Nephron (organoid): Measurements from ENCODE around the gene MIER3.

Experiments
- H3K27ac Mint-ChIP-seq, 3 experiments: 2 replicates each; pipeline ENCODE4 v1.8.0; 2020; ENCODE audit warnings: mixed read lengths in 3 of 3, mild to moderate bottlenecking in 2 of 3, moderate library complexity in 1 of 3
- H3K27me3 Mint-ChIP-seq: 2 replicates; pipeline ENCODE4 v1.8.0; 2021; ENCODE audit warnings: low read depth, mild to moderate bottlenecking, moderate library complexity, mixed read lengths
- H3K36me3 Mint-ChIP-seq: 2 replicates; pipeline ENCODE4 v1.8.0; 2020; ENCODE audit warnings: low read depth, mixed read lengths
- H3K4me1 Mint-ChIP-seq: 2 replicates; pipeline ENCODE4 v1.8.0; 2020; ENCODE audit warnings: mixed read lengths
- H3K4me3 Mint-ChIP-seq, 3 experiments: 2 replicates each; pipeline ENCODE4 v1.8.0; 2020; ENCODE audit warnings: mild to moderate bottlenecking in 3 of 3, mixed read lengths in 3 of 3, moderate library complexity in 2 of 3
- H3K9me3 Mint-ChIP-seq: 2 replicates; pipeline ENCODE4 v1.8.0; 2020; ENCODE audit warnings: mixed read lengths
- TF ChIP-seq, protein P1 (sequence below), 3 experiments: fragments of 200-600 bp; sonication (generic); IDR thresholded peaks; one replicate each; pipeline ENCODE4 v1.5.0; 2021; ENCODE audit warnings: antibody characterized with exemption in 3 of 3; ENCODE audit not compliant: unreplicated experiment in 3 of 3

MIER3 gene

DNA sequence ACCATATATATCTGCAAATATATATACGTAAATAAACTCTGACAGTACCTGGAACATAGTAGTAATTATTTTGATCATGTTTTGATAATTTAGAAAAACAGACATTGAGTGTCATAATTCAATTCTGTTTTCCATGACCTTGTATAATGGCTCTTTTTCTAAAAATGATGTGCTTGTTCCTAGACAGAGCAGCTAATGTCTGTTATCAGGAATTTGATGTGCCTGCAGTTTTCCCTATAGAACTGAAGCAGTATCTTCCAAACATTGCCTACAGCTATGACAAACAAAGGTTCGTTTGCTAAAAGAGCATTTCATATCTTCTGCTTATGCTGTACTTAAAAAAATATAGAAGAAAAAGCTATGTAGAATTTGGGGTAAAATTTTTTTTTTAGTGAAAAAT is 37.2 kb downstream of the MIER3 start:
- no peak overlapping the region for H3K4me3 Mint-ChIP-seq
- peaks cover 3% of the 10 kb centered on the region for H3K27me3 Mint-ChIP-seq
- H3K27ac Mint-ChIP-seq = no peak overlapping the region
- peaks cover 22% of the 10 kb centered on the region for H3K36me3 Mint-ChIP-seq
- TF ChIP-seq, protein P1, sequence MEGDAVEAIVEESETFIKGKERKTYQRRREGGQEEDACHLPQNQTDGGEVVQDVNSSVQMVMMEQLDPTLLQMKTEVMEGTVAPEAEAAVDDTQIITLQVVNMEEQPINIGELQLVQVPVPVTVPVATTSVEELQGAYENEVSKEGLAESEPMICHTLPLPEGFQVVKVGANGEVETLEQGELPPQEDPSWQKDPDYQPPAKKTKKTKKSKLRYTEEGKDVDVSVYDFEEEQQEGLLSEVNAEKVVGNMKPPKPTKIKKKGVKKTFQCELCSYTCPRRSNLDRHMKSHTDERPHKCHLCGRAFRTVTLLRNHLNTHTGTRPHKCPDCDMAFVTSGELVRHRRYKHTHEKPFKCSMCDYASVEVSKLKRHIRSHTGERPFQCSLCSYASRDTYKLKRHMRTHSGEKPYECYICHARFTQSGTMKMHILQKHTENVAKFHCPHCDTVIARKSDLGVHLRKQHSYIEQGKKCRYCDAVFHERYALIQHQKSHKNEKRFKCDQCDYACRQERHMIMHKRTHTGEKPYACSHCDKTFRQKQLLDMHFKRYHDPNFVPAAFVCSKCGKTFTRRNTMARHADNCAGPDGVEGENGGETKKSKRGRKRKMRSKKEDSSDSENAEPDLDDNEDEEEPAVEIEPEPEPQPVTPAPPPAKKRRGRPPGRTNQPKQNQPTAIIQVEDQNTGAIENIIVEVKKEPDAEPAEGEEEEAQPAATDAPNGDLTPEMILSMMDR (IDR thresholded peaks at IDR 0.05; ENCODE audit: unreplicated experiment in 3 of 3) = no peak
- peaks cover 13% of the 10 kb centered on the region for H3K4me1 Mint-ChIP-seq
- H3K9me3 Mint-ChIP-seq = no peaks in the 10 kb centered on the region

GRCh38 chr5:56913766-56914165 is 38.2 kb downstream of the MIER3 start:
- H3K27ac Mint-ChIP-seq = no peak overlapping the region
- H3K4me1 Mint-ChIP-seq = peaks cover 14% of the 10 kb centered on the region
- peaks cover 3% of the 10 kb centered on the region for H3K27me3 Mint-ChIP-seq
- H3K36me3 Mint-ChIP-seq = peaks cover 21% of the 10 kb centered on the region
- H3K9me3 Mint-ChIP-seq = no peaks in the 10 kb centered on the region
- peak overlapping the region in 1 of 3 experiments; percentile 15 for H3K4me3 Mint-ChIP-seq
- TF ChIP-seq, protein P1 (IDR thresholded peaks at IDR 0.05; ENCODE audit: unreplicated experiment in 3 of 3) = no peak

GRCh38 chr5:56910210-56910965 is 41.5 kb downstream of the MIER3 start:
- H3K36me3 Mint-ChIP-seq = peaks cover 9% of the 10 kb centered on the region
- peaks cover 8% of the 10 kb centered on the region for H3K9me3 Mint-ChIP-seq
- peak overlapping the region; percentile 93 to 97 (median 97) for H3K27ac Mint-ChIP-seq
- peaks cover 17% of the 10 kb centered on the region for H3K4me1 Mint-ChIP-seq
- peaks cover 3% of the 10 kb centered on the region for H3K27me3 Mint-ChIP-seq
- H3K4me3 Mint-ChIP-seq = peak overlapping the region; percentile 86 to 95 (median 93)
- TF ChIP-seq, protein P1 (IDR thresholded peaks at IDR 0.05; ENCODE audit: unreplicated experiment in 3 of 3) = no peak

DNA sequence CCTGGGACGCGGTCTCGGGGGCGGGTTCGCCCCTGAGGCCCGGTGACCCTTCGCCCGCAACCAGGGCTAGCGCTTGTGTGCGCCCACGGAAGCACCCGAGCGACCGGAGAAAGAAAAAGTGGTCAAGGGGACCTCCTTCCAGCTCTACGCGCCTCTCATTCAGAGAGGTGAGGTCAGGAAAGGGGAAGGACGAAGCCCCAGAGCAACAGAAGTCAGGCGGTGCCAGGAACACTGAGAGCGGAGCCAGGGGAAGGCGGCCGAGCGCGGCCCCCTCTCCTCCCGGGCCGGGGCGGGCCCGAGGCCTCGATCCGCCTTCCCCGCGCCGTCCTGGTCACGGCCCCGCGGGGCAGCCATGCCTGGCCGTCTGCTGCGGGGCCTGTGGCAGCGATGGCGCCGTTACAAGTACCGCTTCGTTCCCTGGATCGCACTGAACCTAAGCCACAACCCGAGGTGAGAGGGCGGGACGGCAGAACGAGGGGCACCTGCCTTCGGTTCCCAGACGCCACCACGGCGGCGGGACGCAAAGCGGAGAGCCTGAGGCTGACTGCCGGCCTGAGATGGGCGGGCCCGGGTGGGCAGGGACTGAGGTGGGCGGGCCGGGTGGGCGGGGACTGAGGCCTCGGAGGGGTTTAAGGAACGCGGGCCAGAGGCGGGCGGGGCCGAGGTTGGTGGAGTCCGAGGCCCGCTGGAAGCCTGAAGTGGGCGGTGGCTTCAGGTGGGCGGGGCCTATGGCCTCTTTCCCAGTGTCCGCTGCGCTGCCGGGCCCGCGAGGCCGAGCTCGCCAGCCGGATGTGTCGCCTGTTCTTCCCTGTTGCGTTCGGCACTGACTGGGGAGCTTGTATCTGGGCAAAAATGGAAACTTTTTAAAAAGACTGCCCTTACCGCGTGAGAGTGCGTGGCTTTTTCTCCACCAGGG is 42.4 kb downstream of the MIER3 start, which contains the start of gene SETD9:
Gene SETD9 (plus strand): TSS at position 303 of the 916 bp plus-strand sequence. CDS start 50 bp downstream, at position 353.
- peaks cover 8% of the 10 kb centered on the region for H3K9me3 Mint-ChIP-seq
- peaks cover 3% of the 10 kb centered on the region for H3K27me3 Mint-ChIP-seq
- peaks cover 17% of the 10 kb centered on the region for H3K4me1 Mint-ChIP-seq
- TF ChIP-seq, protein P1 (IDR thresholded peaks at IDR 0.05; ENCODE audit: unreplicated experiment in 3 of 3) = no peak
- H3K36me3 Mint-ChIP-seq = peaks cover 9% of the 10 kb centered on the region
- H3K4me3 Mint-ChIP-seq = peak within 1 kb of the TSS; percentile 86 to 95 (median 93)
- H3K27ac Mint-ChIP-seq = peak within 1 kb of the TSS; percentile 93 to 97 (median 97)

DNA sequence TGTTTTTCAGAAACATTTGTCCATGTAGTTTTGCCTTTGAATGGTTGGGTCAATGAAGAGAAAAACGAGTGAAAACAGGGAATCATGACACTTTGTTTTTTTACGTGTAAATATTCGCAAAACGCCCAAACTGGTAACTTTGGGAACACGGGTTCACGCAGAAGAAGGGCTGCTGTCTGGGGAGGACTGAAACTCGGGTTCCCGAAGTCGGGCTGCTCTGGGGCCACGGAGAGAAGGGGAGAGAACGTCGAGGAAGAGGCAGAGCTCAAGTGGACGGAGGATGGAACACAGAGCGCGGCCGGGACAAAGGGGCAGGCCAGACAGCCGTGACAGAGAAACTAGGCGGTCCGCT is 43.0 kb downstream of the MIER3 start:
- H3K36me3 Mint-ChIP-seq = peaks cover 8% of the 10 kb centered on the region
- TF ChIP-seq, protein P1 (IDR thresholded peaks at IDR 0.05; ENCODE audit: unreplicated experiment in 3 of 3) = no peak
- peaks cover 8% of the 10 kb centered on the region for H3K9me3 Mint-ChIP-seq
- peaks cover 17% of the 10 kb centered on the region for H3K4me1 Mint-ChIP-seq
- peak overlapping the region; percentile 86 to 95 (median 93) for H3K4me3 Mint-ChIP-seq
- peaks cover 3% of the 10 kb centered on the region for H3K27me3 Mint-ChIP-seq
- H3K27ac Mint-ChIP-seq = peak overlapping the region; percentile 93 to 97 (median 97)
